BJ (cell line): ENCODE data around the gene ARF4. TPM values are rescaled to one million over a fixed set of nuclear protein-coding genes. Genes with fewer than 3 reads are reported as not detected.
"Not testable (repeated sequence)": the region's sequence is repeated elsewhere in the genome, so short reads cannot be mapped to it uniquely, and the experiment has no call there.

Source experiments
- CTCF ChIA-PET: fragments of 350-600 bp; formaldehyde crosslinking; extraction: SDS; loops from one replicate; lab custom pipeline; 2021; ENCODE audit warnings: antibody characterized with exemption, inconsistent platforms; lab: Yijun Ruan, JAX
- POLR2A ChIA-PET: fragments of 300-600 bp; sonication (Branson Sonifier 250); formaldehyde crosslinking; extraction: SDS; loops from one replicate; lab custom pipeline; 2021; ENCODE audit warnings: antibody characterized with exemption; lab: Charles Lee
- DNase-seq: peaks from one replicate; pipeline ENCODE4 v3.0.0-alpha.2; 2011; ENCODE audit warnings: low read depth
- H3K27me3 ChIP-seq: 2 replicates; pipeline ENCODE4 v1.6.0; 2011; ENCODE audit warnings: low read length; ENCODE audit not compliant: control insufficient read depth, insufficient read depth
- H3K36me3 ChIP-seq: 2 replicates; pipeline ENCODE4 v1.5.1; 2011; ENCODE audit warnings: low read length; ENCODE audit not compliant: control insufficient read depth, insufficient read depth
- H3K4me3 ChIP-seq: 2 replicates; pipeline ENCODE4 v1.5.1; 2011; ENCODE audit warnings: low read depth, mild to moderate bottlenecking, control low read depth, low read length
- polyA plus RNA-seq: library from polyadenylated mRNA; depleted of rRNA; stranded (reverse); fragments of >200 nt; gene quantifications from 2 replicates; pipeline ENCODE4 v1.2.3, GENCODE V29; 2011
- TF ChIP-seq, protein P1 (sequence below): IDR thresholded peaks from 2 replicates; pipeline ENCODE4 v1.5.1; 2011; ENCODE audit warnings: low read depth, mild to moderate bottlenecking, control low read depth, inconsistent platforms, low read length, moderate library complexity; ENCODE audit not compliant: insufficient read depth

Gene ARF4
- polyA plus RNA-seq, 1 experiment: 476 TPM

DNA sequence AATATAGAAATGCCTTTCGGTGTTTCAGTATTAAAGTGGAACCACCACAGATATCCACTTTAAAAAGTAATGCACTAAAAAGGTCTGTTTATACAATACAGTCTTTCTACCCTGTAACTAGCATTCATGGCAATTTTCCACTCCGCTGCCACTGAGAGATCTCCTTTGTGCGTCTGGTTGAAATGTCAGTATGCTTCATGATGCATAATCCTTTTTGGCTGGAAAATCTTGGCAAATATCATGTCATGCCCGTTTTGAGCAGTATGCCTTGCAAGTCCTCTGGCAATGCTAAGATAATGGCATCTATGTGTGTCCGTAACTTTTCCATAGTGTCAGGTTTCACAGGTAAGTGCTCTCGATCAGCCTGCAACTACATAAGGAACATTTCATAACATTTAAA, 30.8 kb upstream of the ARF4 start:
- CTCF ChIA-PET: no interaction called here
- Histone ChIP-seq H3K4me3 (no peak overlapping the region), H3K36me3 (peaks cover 10% of the 10 kb centered on the region), H3K27me3 (no peaks in the 10 kb centered on the region)
- TF ChIP-seq, protein P1, sequence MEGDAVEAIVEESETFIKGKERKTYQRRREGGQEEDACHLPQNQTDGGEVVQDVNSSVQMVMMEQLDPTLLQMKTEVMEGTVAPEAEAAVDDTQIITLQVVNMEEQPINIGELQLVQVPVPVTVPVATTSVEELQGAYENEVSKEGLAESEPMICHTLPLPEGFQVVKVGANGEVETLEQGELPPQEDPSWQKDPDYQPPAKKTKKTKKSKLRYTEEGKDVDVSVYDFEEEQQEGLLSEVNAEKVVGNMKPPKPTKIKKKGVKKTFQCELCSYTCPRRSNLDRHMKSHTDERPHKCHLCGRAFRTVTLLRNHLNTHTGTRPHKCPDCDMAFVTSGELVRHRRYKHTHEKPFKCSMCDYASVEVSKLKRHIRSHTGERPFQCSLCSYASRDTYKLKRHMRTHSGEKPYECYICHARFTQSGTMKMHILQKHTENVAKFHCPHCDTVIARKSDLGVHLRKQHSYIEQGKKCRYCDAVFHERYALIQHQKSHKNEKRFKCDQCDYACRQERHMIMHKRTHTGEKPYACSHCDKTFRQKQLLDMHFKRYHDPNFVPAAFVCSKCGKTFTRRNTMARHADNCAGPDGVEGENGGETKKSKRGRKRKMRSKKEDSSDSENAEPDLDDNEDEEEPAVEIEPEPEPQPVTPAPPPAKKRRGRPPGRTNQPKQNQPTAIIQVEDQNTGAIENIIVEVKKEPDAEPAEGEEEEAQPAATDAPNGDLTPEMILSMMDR: no peak
- no peak for DNase-seq
- POLR2A ChIA-PET: no interaction called here

DNA sequence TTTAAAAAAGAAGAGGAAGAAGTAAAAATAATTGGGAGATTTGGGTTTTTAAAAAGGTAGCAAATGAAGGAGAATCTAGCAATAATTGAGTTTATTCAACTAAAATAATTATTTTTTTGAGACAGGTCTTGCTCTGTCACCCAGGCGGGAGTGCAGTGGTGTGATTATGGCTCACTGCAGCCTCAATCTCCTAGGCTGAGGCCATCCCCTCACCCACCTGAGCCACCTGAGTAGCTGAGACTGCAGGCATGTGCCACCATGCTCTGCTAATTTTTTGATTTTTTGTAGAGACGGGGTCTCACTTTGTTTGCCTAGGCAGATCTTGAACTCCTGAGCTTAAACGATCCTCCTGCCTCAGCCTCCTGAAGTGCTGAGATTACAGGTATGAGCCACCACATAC, 27.7 kb upstream of the ARF4 start:
- TF ChIP-seq, protein P1: no peak
- H3K36me3 ChIP-seq: peaks cover 6% of the 10 kb centered on the region
- POLR2A ChIA-PET: no interaction called here
- no peak for DNase-seq
- no peak overlapping the region for H3K4me3 ChIP-seq
- H3K27me3 ChIP-seq: no peaks in the 10 kb centered on the region
- CTCF ChIA-PET: no interaction called here

DNA sequence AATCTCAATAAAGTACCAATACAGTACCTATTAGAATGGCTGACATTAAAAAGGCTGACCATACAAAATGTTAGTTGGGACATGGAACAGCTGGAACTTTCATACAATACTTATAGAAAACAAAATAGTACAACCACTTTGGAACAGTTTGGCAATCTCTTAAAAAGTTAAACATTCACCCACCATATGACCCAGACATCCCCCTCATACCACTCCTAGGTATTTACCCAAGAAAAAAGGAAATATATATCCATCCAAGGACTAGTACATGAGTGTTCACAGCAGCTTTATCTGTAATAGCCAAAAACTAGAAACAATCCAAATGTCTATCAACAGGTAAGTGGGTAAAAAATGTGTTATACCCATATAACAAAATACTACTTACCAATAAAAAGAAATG, 25.2 kb upstream of the ARF4 start:
- no peak overlapping the region for H3K4me3 ChIP-seq
- TF ChIP-seq, protein P1: no peak
- no peak for DNase-seq
- no peaks in the 10 kb centered on the region for H3K27me3 ChIP-seq
- ChIA-PET CTCF (interaction anchor here (1.2 kb wide), 1 partner anchor 8 kb away, joined by 4 read pairs; no protein-coding TSS in a partner anchor), POLR2A (no interaction called here)
- H3K36me3 ChIP-seq: peaks cover 2% of the 10 kb centered on the region; the same call in 1 of the 2 replicates

DNA sequence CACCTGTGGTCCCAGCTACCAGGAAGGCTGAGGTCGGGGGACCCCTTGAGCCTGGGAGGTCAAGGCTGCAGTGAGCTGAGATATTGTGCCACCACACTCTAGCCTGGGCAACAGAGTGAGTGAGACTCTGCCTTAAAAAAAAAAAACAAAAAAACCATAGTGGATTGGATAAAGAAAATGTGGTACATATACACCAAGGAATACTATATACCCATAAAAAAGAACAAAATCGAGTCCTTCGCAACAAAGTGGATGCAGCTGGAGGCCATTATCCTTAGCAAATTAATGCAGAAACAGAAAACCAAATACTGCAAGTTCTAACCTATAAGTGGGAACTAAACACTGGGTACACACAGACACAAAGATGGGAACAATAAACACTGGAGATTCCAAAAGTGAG, 20.6 kb upstream of the ARF4 start:
- no peak for DNase-seq
- Histone ChIP-seq H3K4me3 (no peak overlapping the region), H3K27me3 (no peaks in the 10 kb centered on the region), H3K36me3 (no peaks in the 10 kb centered on the region)
- TF ChIP-seq, protein P1: no peak
- ChIA-PET POLR2A (no interaction called here), CTCF (no interaction called here)

DNA sequence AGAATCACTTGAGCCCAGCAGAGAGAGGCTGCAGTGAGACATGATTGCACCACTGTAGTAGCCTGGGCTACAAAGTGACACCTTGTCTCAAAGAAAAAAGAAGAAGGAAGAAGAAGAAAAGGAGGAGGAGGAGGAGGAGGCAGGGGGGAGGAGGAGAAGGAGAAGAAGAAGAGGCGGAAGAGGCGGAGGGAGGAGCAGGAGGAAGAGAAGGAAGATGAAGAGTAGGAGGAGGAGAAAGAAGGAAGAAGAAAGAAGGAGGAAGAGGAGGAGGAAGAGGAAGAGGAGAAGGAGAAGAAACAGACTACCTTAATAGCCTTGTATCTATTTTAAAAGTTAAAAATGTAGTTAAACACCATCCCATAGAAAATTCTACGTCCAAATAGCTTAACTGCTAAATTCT, 19.1 kb upstream of the ARF4 start:
- no peak overlapping the region for H3K4me3 ChIP-seq
- CTCF ChIA-PET: interaction anchor here (0.6 kb wide), 2 partner anchors 22 to 251 kb away, joined by 3 to 4 read pairs; no protein-coding TSS in a partner anchor
- TF ChIP-seq, protein P1: no peak
- H3K36me3 ChIP-seq: no peaks in the 10 kb centered on the region
- POLR2A ChIA-PET: no interaction called here
- H3K27me3 ChIP-seq: no peaks in the 10 kb centered on the region
- no peak for DNase-seq

DNA sequence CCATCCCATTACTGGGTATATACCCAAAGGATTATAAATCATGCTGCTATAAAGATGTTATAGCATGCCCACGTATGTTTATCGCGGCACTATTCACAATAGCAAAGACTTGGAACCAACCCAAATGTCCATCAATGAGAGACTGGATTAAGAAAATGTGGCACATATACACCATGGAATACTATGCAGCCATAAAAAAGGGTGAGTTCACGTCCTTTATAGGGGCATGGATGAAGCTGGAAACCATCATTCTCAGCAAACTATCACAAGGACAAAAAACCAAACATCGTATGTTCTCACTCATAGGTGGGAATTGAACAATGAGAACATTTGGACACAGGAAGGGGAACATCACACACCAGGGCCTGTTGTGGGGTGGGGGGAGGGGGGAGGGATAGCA, 14.7 kb upstream of the ARF4 start:
- POLR2A ChIA-PET, H3K4me3 ChIP-seq, CTCF ChIA-PET, H3K27me3 ChIP-seq, H3K36me3 ChIP-seq, DNase-seq: not testable (repeated sequence)
